ENCODE measurements around the gene GREM1.

GREM1 gene

GRCh38 chr15:32781781-32782180 lies 64.0 kb downstream of the GREM1 start:
- DNase-seq (ENCODE audit: low read depth in 3 of 3, low spot score in 1 of 3) = no peak

- DNase-seq (ENCODE audit: low read depth in 3 of 3, low spot score in 1 of 3) = no peak
Measured at GRCh38 chr15:32784581-32784980, 66.8 kb downstream of the GREM1 start.

GRCh38 chr15:32786906-32787305 lies 69.1 kb downstream of the GREM1 start:
- DNase-seq (ENCODE audit: low read depth in 3 of 3, low spot score in 1 of 3) = no peak

- DNase-seq (ENCODE audit: low read depth in 3 of 3, low spot score in 1 of 3) = no peak
Measured at GRCh38 chr15:32787949-32788348, 70.1 kb downstream of the GREM1 start.

- no peak for DNase-seq (ENCODE audit: low read depth in 3 of 3, low spot score in 1 of 3)
Measured at GRCh38 chr15:32790352-32790999, 72.7 kb downstream of the GREM1 start.

- no peak for DNase-seq (ENCODE audit: low read depth in 3 of 3, low spot score in 1 of 3)
Measured at GRCh38 chr15:32792436-32792835, 74.6 kb downstream of the GREM1 start.
